GM12872 (cell line): ENCODE data around the gene KIF26B.

Experiments used
- TF ChIP-seq, protein P1 (sequence below): IDR thresholded peaks from 3 replicates; pipeline ENCODE4 v1.5.1; 2011; ENCODE audit warnings: low read depth, mild to moderate bottlenecking, low read length, moderate library complexity; ENCODE audit not compliant: insufficient read depth

KIF26B gene

DNA sequence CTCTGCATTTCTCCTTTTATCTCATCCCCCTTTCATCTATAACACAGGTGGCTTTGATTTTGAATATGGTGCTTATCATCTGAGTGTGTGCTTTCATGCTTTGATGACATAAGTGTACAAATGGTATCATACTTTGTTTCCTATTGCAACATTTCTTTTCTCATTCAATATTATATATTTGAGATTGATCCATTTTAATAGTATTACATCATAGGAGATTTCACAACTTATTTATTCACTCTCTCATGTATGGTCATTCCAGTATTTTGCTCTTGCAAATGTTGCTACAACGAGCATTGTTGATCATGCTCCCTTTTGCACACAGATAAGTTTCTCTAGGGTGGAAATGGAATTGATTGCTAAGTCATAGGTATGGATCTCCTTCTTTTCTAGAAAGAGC is 302.8 kb downstream of the KIF26B start:
- TF ChIP-seq, protein P1, sequence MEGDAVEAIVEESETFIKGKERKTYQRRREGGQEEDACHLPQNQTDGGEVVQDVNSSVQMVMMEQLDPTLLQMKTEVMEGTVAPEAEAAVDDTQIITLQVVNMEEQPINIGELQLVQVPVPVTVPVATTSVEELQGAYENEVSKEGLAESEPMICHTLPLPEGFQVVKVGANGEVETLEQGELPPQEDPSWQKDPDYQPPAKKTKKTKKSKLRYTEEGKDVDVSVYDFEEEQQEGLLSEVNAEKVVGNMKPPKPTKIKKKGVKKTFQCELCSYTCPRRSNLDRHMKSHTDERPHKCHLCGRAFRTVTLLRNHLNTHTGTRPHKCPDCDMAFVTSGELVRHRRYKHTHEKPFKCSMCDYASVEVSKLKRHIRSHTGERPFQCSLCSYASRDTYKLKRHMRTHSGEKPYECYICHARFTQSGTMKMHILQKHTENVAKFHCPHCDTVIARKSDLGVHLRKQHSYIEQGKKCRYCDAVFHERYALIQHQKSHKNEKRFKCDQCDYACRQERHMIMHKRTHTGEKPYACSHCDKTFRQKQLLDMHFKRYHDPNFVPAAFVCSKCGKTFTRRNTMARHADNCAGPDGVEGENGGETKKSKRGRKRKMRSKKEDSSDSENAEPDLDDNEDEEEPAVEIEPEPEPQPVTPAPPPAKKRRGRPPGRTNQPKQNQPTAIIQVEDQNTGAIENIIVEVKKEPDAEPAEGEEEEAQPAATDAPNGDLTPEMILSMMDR, result no peak

DNA sequence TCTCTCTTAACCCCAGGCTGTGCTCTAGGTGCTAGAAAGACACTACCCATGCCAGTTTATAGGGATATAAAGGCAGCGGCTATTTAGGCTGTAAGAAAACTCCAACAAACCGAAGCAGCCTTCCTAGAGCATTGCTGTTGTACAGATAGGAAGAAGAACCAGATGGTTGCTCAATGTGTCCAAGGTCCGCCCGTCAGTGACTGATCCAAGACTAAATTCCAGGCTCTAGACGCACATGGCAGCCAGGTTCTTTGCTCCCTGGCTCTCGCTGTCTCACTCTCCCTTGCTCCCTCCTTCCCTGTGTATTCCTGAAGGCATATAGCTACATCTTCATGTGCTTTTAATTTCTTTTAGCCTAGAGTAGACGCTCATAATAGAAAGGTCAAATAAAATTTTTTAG is 303.4 kb downstream of the KIF26B start:
- TF ChIP-seq, protein P1, result no peak

DNA sequence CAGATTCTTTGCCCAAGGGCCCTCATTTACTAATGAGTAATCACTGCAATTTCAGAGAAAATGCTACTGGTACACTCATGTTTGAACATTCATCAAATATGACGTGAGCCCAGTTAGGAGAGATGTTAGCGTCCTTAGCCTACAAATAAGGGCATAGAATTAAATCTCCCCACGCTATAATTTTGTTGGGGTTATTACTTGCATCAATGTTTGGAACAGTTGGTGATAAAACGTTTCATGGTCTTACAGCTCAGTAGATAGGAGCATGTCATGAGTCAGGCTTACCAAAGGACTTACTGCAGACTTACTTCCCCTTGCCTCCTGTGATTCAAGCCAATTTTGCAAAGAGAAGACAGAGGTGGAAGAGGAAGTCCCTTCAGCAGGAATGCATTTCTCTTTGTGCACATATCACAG is 304.0 kb downstream of the KIF26B start:
- TF ChIP-seq, protein P1, result no peak

DNA sequence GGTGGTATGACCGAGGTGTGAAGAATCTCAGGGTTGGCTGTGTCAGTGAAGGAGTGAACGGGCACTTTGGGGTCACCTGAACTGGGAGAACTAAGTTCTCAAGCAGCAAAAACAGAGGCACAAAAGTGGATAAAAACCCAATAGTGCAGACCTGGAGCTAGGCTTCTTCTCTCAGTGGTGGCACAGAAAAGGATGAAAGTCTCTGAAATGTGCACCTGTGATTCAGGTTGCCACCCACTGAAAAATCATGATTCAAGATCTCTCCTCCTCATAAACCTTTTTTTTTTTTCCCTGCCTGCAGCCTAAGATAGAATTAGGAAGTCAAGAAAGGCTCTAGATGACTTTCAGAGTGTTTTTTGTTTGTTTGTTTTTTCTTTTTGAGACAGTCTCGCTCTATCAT is 304.8 kb downstream of the KIF26B start:
- TF ChIP-seq, protein P1, result no peak

DNA sequence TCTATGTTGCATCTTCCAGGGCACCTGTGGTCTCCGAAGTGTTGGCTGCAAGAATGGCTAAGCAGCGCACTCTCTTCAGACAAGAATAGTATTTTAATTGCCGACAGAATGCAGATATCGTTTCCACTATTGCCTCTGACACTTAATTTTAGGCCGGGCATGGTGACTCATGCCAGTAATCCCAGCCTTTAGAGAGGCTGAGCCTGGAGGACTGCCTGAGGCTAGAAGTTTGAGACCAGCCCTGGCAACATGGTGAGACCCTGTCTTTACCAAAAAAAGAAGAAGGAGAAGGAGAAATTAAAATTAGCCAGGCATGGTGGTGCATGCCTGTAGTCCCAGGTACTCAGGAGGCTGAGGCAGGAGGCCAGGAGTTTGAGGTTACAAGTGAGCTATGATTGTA is 306.9 kb downstream of the KIF26B start:
- TF ChIP-seq, protein P1, result no peak

DNA sequence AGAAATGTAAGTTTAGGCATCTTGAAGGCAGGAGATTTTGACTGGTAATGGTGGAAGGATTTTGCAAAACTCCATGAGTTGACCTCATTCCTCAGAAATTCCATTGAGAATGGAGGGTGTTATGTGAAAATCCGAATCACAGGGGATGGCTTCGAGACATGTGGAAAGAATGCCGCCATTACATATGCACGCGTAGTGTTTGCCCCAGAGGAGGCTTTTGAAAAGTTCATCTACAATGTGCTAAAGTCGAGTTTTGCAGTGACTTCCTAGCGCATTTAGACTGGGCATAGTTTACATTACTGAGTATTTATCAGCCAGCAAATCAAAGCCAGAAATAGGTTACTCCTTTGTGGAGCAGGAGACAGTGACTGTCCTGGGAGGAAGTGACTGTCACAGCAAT is 307.4 kb downstream of the KIF26B start:
- TF ChIP-seq, protein P1, result no peak

DNA sequence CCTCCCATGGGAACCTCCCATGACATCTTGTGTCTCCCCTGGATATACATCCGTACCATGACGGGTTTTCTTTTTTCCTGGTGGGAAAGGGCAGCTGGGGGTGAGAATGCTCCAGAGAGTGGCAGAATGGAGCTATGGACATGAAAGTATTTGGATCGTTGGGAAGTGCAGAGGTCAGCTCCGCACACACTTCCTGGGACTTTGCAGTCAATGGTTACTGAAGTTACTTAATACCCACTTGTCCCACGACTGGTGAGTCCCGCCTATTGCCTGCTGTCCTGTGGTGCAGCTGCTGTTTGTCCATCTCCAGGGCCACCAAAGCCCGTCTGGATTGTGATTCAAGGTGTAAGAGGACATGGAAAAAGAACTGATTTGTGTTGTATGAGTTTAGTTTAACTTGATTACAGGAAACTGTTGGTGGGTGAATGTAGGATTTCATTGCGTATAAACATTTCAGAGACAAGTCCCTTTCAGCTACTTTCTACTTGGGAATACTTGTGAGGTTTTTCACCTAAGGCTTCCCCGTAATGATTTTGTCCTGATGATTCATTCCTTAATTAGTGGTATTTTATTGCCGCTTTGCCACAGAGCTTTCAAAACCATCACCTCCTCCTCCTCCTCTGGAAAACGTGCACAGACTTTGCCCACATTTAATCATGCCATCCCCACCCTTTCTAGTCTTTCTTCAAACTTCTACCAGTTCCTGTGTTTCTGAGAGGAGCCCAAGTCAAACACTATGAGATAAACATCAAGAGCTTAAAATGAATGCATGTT is 308.8 kb downstream of the KIF26B start:
- TF ChIP-seq, protein P1, result no peak
